OCI-LY7 (cell line): Measurements from ENCODE around the gene ADCY1. TPM values are rescaled to one million over a fixed set of nuclear protein-coding genes. Genes with fewer than 3 reads are reported as not detected.

Experiments
- BruUV-seq: library from RNA; stranded (reverse); fragments of 400-500 nt; replicated peaks from 2 replicates; lab custom pipeline; 2021; lab: Mats Ljungman, UMichigan
- CTCF ChIA-PET: fragments of 300-600 bp; sonication (Branson Sonifier 250); formaldehyde crosslinking; loops from one replicate; lab custom pipeline; 2022; ENCODE audit warnings: antibody characterized with exemption; ENCODE audit not compliant: unreplicated experiment; lab: Charles Lee
- POLR2A ChIA-PET: fragments of 300-600 bp; sonication (Branson Sonifier 250); formaldehyde crosslinking; loops from one replicate; lab custom pipeline; 2022; ENCODE audit warnings: antibody characterized with exemption; lab: Charles Lee
- DNase-seq: peaks from one replicate; pipeline ENCODE4 v3.0.0-alpha.2; 2015; ENCODE audit warnings: low spot score
- H2AFZ ChIP-seq: fragments of 200-600 bp; sonication (generic), shearing (Covaris generic); 2 replicates; pipeline ENCODE4 v1.6.1; 2014; ENCODE audit warnings: mild to moderate bottlenecking, antibody characterized with exemption, low read length, moderate library complexity
- H3K27ac ChIP-seq: fragments of 200-600 bp; sonication (generic); 2 replicates; pipeline ENCODE4 v1.5.1; 2014; ENCODE audit warnings: mixed run types, low read depth, mild to moderate bottlenecking, moderate library complexity, low read length, inconsistent platforms; ENCODE audit not compliant: poor library complexity, severe bottlenecking
- H3K36me3 ChIP-seq: fragments of 200-600 bp; sonication (generic); 2 replicates; pipeline ENCODE4 v1.6.1; 2014; ENCODE audit warnings: mild to moderate bottlenecking, antibody characterized with exemption, low read length, moderate library complexity, mixed read lengths; ENCODE audit not compliant: insufficient read depth
- H3K4me1 ChIP-seq: fragments of 200-600 bp; sonication (generic); 2 replicates; pipeline ENCODE4 v1.5.1; 2014; ENCODE audit warnings: mild to moderate bottlenecking, low read length; ENCODE audit not compliant: insufficient read depth, poor library complexity, severe bottlenecking
- H3K4me2 ChIP-seq: fragments of 200-600 bp; sonication (generic); 2 replicates; pipeline ENCODE4 v1.6.1; 2014; ENCODE audit warnings: mild to moderate bottlenecking, low read length
- H3K4me3 ChIP-seq: fragments of 200-600 bp; sonication (generic); 2 replicates; pipeline ENCODE4 v1.5.1; 2014; ENCODE audit warnings: mild to moderate bottlenecking, low read depth, low read length; ENCODE audit not compliant: poor library complexity, severe bottlenecking
- H3K79me2 ChIP-seq: fragments of 200-600 bp; sonication (generic); 2 replicates; pipeline ENCODE4 v1.6.1; 2016; ENCODE audit warnings: low read depth, mild to moderate bottlenecking, low read length, moderate library complexity, mixed read lengths; ENCODE audit not compliant: insufficient read depth
- H3K9me2 ChIP-seq: fragments of 200-600 bp; sonication (generic); 2 replicates; pipeline ENCODE4 v1.6.1; 2016; ENCODE audit warnings: mild to moderate bottlenecking, low read length, mixed read lengths; ENCODE audit not compliant: insufficient read depth
- H3K9me3 ChIP-seq: fragments of 200-600 bp; sonication (generic); 2 replicates; pipeline ENCODE4 v1.6.1; 2014; ENCODE audit warnings: mild to moderate bottlenecking, mixed run types, low read length, mixed read lengths
- H4K20me1 ChIP-seq: fragments of 200-600 bp; sonication (generic); 2 replicates; pipeline ENCODE4 v1.6.1; 2014; ENCODE audit warnings: mild to moderate bottlenecking, antibody characterized with exemption, low read length, moderate library complexity, mixed read lengths; ENCODE audit not compliant: insufficient read depth
- CTCF ChIP-seq: fragments of 200-600 bp; sonication (generic); conservative IDR thresholded peaks from 2 replicates; pipeline ENCODE4 v1.5.1; 2014; ENCODE audit warnings: mild to moderate bottlenecking, antibody characterized with exemption, low read length, moderate library complexity, mixed read lengths
- EZH2phosphoT487 ChIP-seq: fragments of 200-600 bp; sonication (generic); IDR thresholded peaks from 2 replicates; pipeline ENCODE4 v1.6.1; 2018; ENCODE audit warnings: low read depth, borderline replicate concordance, mild to moderate bottlenecking, mixed run types, antibody characterized with exemption, low read length, moderate library complexity, mixed read lengths
- intact Hi-C: fragments of 100-400 bp; cut with micrococcal nuclease; formaldehyde crosslinking; loops from one replicate; pipeline ENCODE4 v1.10.0; 2022; ENCODE audit not compliant: unreplicated experiment
- total RNA-seq, 2 experiments: library from RNA; depleted of rRNA in 1 of 2; stranded (reverse); fragments of >200 nt in 1 of 2; shearing (Covaris generic) in 1 of 2; gene quantifications; 2 replicates each; pipeline ENCODE4 v1.2.3, GENCODE V29; 2014 to 2022

Gene ADCY1
- total RNA-seq, 2 experiments from 2014 or later = 0.13 TPM; not detected in 1

DNA sequence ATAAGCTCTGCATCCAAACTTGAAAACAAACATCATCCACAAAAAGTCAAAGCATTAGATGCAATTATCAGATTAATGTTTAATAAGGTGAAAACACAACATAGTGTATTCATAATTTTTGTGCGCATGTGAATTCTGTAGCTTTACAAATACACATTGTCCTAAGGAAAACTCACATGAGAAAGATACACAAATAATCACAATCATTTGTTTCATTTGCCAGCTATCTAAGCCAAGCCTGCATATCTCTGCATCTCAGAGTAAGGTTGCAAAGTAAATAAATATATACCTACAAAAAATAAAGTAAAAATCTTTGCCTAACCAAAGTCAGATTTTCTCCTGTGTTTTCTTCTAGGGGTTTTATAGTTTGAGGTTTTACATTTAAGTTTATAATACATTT is 57.4 kb downstream of the ADCY1 start:
- POLR2A ChIA-PET = interaction anchor here (0.7 kb wide), 1 partner anchor 15 kb away, joined by 4 read pairs; no protein-coding TSS in a partner anchor
- Histone ChIP-seq H3K9me3 (no peaks in the 10 kb centered on the region), H3K79me2 (no peaks in the 10 kb centered on the region), H3K4me2 (no peak overlapping the region), H2AFZ (no peak overlapping the region), H3K9me2 (no peaks in the 10 kb centered on the region), H3K36me3 (no peaks in the 10 kb centered on the region), H3K4me3 (no peak overlapping the region), H3K27ac (no peak overlapping the region), H4K20me1 (no peaks in the 10 kb centered on the region), H3K4me1 (no peaks in the 10 kb centered on the region)
- no TSS peak for BruUV-seq
- intact Hi-C loops = no loop called here
- TF ChIP-seq EZH2phosphoT487 (no peak), CTCF (no peak)
- DNase-seq = no peak
- CTCF ChIA-PET = no interaction called here

GRCh38 chr7:45636733-45637132 is 62.6 kb downstream of the ADCY1 start:
- H3K4me2 ChIP-seq = no peak overlapping the region
- H3K9me3 ChIP-seq = no peaks in the 10 kb centered on the region
- intact Hi-C loops = no loop called here
- H3K79me2 ChIP-seq = no peaks in the 10 kb centered on the region
- H3K27ac ChIP-seq = no peak overlapping the region
- H3K9me2 ChIP-seq = no peaks in the 10 kb centered on the region
- no peaks in the 10 kb centered on the region for H4K20me1 ChIP-seq
- no peaks in the 10 kb centered on the region for H3K4me1 ChIP-seq
- H3K4me3 ChIP-seq = no peak overlapping the region
- H2AFZ ChIP-seq = no peak overlapping the region
- CTCF ChIA-PET = no interaction called here
- no peak for DNase-seq
- no peaks in the 10 kb centered on the region for H3K36me3 ChIP-seq
- no TSS peak for BruUV-seq
- TF ChIP-seq EZH2phosphoT487 (no peak), CTCF (no peak)
- POLR2A ChIA-PET = no interaction called here

- Histone ChIP-seq H3K4me1 (no peaks in the 10 kb centered on the region), H3K9me3 (no peaks in the 10 kb centered on the region), H3K4me3 (no peak overlapping the region), H3K36me3 (no peaks in the 10 kb centered on the region), H3K9me2 (no peaks in the 10 kb centered on the region), H3K27ac (no peak overlapping the region), H2AFZ (no peak overlapping the region), H4K20me1 (no peaks in the 10 kb centered on the region), H3K79me2 (no peaks in the 10 kb centered on the region), H3K4me2 (no peak overlapping the region)
- no peak for DNase-seq
- CTCF ChIA-PET = no interaction called here
- no peak for TF ChIP-seq EZH2phosphoT487
- TF ChIP-seq CTCF = no peak
- no TSS peak for BruUV-seq
- intact Hi-C loops = no loop called here
- POLR2A ChIA-PET = interaction anchor here (0.6 to 0.8 kb wide), 2 partner anchors 95 to 631 kb away, joined by 3 to 6 read pairs; no protein-coding TSS in a partner anchor
Observed at GRCh38 chr7:45638916-45639315, 64.7 kb downstream of the ADCY1 start.
